Measurements from ENCODE around the gene TRPM3.

TRPM3 gene

DNA sequence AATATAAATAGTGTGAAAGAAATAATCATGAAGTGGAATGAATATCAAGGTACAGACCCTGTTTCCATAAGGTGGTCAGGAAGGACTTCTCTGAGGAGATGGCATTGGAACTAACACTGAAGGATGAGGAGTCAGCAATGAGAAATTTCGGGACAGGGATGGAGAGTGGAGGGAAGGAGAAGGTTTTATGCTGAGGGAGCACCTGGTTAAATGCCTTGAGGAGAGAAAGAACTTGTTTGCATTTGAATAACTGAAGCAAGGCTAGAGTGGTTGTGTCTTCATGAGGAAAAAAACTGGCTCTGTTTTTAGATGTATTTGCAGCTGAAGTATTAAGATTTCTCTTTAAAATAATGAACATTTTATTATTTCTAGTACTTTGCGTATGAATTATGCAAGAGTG is 180.8 kb downstream of the TRPM3 start:
- no peak for DNase-seq

DNA sequence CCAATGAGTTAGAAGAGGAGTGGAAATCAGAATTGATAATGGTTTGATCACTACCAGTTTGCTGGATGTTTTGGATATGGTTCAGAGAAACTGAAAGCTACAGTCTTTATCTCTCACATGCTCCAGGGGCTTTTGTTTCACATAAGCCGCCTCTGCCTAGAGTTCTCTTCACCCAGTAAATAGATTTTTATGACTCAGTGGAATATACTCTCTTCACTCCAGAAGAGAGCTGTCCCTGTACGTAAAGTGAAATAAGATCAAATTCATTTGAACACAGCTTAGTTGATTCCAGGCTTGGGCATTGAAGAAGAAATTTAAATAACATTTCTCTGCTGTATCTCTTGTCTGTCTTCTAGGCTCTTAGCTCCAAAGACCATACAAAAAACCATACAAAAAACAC is 184.9 kb downstream of the TRPM3 start:
- no peak for DNase-seq

DNA sequence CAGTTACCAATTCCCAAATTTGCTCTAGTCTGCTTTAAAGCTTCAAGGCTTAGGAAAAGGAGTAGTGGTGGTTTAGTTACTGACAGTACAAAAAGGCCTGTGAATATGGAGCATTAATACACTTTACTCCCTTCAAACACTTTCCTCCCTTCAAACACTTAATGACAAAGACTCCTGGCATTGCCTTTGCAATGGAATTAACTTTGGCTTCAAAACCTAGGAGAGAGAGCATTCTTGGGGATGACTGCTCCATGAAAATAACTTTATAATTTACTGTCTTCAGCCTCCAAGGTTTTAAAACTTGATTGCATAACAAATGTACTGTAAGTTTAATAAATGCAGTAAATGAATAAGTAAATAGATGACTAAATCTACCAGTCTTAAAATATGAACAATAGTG is 185.6 kb downstream of the TRPM3 start:
- DNase-seq: no peak

DNA sequence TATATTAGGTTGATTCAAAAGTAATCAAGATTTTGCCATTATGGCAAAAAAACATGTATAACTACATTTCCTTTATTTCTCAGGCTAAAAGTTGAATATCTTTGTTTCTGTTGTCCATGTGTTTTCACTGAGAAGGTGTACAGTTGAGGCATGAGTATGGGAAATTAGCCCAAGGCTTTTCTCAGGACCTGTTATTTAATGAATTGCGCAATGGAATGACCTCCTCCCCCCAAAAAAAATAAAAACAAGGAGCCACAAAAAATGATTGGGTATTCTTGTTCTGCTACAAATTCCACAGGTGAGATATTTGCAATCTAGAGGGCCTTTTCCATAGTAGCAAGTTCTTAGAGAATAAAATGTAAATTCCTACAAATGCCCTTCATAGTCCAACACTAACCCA is 186.8 kb downstream of the TRPM3 start:
- no peak for DNase-seq

DNA sequence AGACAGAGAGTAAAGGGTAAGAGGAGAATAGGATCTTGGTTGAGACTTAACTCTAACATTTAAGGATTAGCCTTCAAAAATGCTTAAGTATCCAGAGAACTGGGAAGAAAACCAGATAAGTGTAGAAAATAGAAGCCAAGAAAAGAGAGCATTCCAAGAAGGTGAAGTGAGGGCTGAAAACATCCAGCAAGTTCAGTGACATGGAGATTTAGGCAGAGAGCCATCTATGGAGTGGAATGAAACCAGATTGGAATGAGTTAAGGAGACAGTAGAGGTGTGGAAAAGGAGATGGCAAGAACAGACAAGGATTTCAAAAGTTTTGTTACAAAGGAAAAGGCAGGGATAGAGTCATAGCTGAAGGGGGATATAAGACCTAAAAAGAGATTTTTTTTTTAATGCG is 188.1 kb downstream of the TRPM3 start:
- DNase-seq: no peak

DNA sequence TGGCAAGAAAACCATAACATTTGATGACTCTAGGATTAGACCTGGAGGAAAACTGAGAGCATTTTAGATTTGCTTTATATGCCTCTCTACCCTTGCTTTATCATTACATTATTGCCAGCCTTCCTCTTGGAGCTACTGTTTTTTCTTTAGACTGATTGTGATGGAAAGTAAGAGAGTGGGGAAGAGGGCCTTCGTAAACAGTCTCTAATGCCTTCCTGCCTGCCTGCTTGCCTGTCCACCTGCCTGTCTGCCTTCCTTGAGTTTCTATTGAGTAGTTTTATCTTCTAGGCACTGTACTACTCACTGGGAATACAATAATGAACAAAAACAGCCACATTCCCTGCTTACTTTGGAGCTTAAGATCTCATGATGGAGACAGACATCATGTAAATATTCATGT is 189.3 kb downstream of the TRPM3 start:
- DNase-seq: no peak

DNA sequence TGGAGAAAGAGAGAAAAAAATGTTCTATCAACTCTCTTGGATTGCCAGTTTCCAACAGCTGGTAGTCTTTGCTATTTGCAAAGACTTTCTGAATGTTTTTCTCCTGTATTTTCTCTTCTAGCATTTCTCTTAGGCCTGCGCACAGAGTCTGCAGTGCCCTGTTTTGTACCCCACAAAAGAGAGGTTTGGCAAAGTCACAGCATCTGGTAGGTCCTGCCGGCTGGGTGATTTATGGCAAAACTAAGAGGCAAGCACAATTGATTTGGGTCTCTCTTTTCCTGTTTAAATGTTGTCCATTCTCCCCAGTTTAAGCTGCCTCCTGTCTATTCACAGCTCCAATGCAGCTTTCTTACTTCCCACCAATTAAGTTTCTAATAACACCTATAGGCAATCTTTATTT is 193.9 kb downstream of the TRPM3 start:
- no peak for DNase-seq

DNA sequence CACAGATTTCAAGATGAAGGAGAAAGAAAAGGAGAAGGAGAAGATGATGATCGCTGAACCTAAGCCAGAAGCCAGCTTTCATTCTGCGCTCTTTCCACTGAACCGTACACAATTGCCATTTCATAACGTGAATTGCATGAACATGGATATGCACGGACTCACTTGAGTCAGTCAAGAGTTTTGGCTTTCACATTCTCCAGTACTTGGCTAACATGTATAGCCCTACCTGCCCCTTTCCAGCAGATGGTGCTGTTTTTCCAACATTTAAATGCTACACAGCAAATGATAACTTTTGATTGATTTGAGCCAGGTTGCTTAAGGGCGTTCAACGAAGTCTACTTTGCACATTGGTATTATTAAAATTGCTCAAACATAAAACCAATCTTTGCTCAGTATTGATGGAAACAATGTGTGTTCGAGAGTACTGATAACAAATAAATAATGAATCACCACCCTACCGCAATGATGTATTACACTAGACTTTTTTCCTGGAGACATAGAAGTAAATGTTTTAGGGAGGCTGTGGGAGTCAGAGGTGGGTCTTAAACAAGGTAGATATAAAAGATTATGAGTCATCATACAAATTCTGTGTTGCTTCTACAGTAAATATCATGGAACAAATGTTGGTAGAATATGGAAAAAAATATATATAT is 196.4 kb downstream of the TRPM3 start:
- no peak for DNase-seq

DNA sequence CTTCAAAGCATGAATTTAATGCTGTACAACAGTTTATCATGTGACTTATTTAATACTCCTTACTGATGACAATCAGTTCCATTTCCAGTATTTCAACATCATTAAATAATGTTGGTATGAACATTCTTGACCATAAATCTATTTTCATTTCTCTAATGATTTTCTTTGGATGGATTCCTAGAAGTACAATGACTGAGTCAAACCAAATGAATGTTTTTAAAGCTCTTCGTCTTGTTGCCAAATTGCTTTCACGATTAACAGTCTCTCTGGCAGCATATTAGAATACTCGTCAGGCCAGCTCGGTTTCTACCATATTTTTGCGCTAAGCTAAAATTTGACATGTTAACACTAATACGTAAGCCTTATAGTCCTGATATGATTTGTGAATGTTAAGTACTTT is 197.0 kb downstream of the TRPM3 start:
- no peak for DNase-seq

DNA sequence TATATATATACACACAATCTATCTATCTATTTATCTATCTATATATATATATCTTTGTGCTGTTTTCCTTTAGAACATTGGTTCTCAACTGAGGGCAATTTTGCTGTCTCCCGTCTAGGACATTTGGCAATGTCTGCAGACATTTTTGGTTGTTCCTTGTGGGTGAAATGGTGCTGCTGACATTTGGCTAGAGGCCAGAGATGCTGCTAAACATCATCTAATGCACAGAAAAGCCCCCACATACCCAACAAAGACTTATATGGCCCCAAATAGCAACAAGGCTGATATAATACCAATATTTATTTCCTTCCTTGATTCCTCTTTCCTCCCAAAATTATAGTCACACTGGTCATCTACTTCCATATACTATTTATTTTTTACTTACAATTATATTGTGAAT is 197.5 kb downstream of the TRPM3 start:
- DNase-seq: no peak

DNA sequence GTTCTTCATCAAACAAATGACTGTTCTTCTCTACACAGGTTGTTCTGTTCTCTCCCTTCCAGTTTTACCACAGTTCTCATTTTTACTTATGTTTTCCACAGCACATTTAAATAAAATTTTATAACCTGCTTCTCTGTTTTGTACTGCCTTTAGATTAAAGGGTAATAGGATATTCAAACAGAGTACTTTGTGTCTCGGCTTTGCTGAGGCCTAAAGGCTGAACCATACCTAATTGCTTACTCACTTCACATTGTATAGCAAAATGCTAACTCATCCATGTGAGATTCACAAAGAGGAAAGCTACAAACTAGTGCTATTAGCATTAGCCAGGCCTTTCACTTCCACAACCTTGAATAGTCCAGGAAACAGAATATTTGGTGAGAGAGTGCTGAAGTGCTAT is 200.3 kb downstream of the TRPM3 start:
- DNase-seq: no peak

DNA sequence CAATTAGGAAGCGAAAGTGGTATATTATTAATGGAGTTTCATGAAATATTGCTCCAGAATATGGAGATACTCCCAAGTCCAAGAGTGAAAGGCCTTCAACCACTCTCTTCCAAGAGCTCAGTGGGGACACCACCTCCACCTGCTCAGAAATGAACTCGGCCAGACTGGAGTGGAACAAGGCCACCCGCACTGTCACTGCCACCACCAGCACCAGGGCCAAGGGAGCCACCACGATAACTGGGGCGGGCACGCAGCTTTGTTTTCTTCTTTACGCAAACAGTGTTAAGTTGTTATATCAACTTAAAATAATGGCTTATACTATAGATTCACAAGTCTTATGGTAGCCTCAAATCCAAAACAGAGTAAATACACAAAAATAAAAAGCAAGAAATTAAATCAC is 204.1 kb downstream of the TRPM3 start:
- DNase-seq: no peak

DNA sequence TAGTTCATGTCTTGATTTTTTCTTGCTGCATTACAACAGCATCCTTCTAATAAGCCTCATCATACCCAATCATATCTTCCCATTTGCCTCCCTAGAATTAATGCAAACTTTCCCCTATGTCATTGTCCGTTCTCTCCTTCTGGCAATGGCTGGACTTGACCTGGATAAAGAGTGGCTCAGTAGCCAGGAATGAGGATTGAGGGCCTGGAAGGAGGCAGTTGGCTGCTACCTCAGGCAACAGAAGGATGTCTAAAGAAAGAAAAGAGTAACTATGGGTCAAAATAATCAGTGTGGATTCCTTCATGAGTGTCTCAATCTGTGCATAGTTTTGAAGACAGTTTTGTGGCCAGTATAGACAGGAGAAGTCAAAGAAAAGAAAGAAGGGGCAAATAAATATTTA is 209.6 kb downstream of the TRPM3 start:
- no peak for DNase-seq

DNA sequence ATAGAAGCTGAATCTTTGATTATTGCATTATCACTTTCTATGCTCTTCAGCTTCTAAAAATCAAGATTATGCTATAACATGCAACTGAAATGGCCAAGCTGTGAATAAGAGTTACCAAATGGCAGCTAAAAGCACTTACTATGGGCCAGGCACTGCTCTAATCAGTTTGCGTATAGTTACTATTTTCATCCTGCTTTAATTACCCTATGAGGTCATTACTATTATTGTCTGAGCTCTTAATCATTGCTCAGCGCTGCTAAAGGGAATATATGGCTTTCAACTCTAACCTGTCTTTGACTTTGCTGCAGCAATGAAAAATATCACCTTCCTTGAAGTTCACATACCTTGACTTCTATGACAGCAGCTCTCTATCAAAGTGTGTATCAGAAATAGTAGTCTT is 210.8 kb downstream of the TRPM3 start:
- DNase-seq: no peak

DNA sequence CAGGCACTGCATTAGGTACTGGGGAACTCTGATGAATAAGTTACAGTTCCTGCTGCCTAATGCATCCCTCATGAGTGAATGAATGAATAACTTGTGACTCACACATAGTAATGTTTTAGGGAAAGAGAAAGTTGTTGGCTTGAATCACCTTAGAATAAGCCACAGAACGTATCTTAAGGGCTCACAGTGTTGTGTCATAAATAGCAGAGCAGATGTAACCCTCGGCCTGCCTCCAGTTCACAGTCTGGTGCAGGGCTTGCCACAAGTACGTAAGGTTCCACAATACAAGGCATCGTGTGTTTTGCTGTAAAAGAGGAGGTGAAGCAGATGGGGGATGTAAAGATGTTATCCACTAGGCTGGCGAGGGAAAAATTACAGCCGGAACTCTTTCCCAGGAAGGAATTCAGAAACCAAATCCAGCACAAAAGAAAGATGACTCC is 218.7 kb downstream of the TRPM3 start:
- no peak for DNase-seq

DNA sequence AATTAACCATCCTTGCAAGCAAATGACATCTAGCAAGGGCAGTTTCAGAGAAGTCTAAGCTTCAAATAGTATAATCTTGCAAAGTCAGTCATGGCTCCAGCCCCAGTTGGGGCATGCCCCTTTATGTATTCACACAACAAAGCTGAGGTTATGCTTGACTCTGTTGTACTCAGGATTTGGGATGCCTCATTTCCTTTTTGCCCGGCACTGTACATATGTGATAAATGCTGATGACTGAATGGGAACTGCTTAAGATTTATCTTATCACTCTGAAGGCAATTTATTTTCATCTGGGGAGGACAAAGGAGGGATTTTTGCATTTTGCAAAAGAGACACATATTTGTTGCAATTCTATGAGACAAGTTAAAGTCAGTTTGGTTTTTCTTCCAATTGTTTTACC is 219.2 kb downstream of the TRPM3 start:
- DNase-seq: no peak

DNA sequence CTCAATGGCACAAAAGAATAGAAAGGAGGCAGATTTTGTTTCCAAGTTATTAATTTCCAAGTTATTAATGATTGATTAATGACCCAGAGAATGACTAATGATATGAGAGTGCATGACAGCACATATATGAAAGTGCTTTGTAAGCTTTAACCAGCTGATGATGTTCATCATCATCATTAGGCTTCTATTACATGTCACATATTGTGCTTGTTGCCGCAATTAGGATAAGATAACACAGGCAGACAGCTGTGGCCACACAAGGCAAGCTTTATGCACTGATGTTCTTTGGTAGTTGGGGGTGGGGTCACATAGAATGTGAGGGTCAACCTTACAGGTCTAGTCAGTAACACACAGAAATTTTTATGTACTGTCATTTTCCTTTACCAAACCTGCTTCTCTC is 219.7 kb downstream of the TRPM3 start:
- DNase-seq: no peak

DNA sequence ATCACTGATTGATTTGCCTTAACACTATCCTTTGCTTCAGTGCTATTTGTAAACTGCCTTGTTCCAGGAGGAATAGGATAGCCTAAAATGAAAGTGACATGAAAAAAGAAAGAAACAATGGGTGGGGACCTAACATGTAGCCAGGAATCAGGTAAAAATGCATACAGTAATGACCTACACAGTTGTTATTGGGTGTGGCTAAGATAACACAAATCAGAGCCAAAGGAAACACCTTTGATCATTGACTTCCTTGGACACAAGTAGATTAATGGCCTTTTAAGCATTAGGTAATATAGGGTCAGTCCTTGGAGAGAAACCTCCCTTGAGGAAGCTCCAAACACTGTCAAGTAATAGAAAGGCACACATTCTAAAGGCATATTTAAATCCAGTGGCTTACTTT is 220.4 kb downstream of the TRPM3 start:
- DNase-seq: no peak

DNA sequence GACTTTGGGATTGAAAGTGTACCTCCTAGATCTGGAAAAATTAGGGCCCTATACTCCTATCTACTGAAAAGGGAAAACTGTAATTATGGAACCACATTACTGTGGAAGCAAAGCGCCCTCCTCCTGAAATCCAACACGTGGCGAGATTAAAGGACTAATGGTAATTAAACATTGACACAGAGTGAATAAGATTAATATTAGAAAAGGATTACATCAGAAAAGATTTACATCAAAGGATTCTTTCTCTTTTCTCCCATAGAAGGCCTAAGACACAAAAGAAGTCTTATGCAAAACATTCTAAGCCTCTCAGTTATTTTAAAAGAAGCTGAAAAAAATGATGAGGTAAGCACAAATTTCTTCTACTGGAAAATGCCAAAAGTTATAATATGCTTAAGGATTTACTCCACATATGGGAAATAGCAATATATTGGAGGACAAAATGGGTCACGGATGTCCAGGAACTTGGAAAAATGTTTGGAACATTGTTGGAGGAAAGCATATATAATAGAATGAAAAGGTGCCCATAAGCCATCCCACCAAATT is 227.8 kb downstream of the TRPM3 start:
- DNase-seq: no peak

DNA sequence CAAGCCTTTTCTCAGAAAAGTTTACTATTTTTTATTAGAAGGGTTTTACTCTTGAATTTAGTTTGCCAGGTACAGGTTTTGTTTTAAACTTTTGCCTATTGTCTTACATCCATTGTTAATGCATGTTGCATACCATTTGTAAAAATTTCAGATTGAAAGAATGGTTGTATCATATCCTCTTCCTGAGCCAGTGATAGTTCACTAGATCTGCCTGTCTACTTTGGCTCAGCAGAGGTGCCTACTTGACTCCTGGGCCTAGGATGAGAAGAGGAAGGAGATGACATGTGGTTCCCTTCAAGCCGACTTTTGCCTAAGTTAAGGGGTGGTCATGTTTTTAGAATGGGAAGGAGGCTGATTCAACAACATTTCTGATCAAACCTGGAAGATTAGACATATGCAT is 232.9 kb downstream of the TRPM3 start:
- no peak for DNase-seq

DNA sequence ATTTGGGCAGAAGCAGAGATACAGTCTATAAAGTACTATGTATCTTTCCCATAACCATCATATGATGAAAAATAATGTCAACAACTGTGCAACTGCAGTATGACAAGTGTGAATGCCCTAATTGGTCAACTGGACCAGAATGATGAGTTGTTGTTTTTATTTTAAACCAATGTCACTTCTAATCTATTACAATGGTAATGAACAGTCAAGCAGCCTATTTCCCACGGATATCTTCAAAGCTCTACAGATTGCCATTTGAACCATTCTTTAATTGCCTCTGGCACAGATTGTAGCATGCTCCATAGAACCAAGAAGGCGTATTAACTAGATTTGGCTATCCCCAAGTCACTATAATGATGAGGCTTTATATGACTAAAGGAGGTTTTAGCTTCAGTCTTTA is 233.6 kb downstream of the TRPM3 start:
- no peak for DNase-seq

DNA sequence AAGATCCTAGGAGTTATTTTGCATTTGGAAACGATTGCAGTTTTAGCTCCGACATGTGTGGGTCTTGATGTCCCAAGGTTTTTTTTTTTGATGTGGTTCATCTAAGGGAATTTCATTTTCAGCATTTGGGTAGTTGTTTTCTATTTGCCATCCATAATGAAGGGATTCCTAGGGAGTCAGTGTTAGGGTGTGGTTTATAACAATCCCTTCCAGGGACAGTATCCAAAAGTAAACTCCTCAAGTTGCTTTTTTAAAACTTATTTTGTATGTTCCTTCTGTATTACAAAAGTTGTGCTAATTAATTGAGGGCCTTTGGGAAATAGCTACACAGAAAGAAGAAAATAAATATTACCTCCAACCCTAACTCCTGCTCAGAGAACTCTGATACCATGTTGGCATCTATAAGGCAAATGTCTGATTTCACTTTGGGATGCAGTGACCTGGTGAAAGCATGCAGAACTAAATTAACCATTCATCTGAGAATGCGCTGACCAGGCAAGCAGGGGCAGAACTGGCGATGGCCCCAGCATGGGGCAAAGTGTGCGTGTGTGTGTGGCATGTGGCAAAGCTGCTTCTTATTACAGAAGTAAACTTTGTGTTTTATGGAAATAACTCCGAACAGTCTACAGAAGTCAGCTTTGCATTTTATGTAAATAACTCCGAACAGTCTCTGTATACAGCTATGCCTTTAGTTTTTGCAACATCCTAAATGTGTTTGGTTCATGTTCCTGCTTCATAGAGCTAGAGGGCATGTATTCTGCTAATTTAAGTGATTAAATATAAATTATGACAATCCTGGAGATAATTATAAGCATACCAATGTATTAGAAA is 237.2 kb downstream of the TRPM3 start:
- DNase-seq: no peak

DNA sequence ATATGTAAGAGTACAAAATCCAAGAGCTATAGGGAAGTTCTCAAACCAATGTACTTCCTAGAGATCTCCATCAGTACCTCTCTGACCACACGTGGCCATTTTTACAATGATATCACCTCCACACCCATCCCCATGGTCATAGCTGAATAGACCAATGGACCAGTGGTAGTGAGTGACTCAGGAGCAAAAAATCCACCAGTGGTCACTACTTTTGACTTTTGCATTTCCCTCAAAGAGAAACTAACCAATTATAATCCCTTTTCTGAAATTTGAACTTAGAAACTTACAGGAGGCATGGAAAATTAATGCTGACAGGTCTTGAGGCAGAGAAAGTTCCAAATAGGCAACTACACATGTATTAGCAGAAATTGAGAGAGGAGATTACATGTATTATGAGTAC is 238.4 kb downstream of the TRPM3 start:
- no peak for DNase-seq

DNA sequence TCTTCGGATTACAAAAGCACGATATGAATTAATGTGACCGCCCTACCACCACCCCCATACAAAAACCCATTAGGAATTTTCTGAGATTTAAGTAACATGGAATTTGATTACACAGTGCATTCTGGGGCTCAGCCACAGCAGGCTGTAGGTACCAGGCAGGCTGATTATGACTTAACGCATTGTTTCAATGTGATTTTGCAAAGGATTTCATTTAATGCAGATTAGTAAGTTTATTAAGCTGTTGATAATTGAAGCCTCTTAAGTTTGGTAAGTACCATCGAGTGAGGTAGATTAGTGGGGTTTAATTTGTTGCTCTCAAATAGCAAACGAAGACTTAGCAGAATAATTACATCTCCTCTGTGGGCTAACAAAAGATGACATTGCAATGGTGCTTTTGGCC is 240.1 kb downstream of the TRPM3 start:
- no peak for DNase-seq

DNA sequence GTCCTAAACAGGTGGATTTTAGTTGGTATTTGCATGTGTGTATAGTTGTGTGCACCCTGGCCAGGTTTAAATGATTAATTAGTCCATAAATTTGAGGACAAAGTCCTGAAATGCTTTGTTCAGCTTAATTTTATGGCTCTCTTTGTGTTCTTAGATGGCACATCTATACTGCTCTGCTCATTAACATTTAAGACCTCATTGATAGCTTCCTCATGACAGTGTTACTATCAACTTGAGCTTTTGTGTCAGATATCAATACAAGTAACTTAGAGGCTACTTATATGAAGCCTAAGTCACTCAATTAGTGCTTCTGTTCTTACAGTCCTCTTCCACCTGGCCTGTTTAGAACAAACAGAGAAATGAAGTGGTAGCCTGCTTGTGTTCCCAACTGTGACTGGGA is 240.9 kb downstream of the TRPM3 start:
- no peak for DNase-seq

All from activated CD4-positive, alpha-beta T cell treated with anti-CD3 and anti-CD28 coated beads for 4 hours (primary cell).